GM18499 (cell line): ENCODE results near the gene MSI2.

Source experiments
- ATAC-seq: cut with Tn5 transposase; IDR thresholded peaks from one replicate; pipeline ENCODE4 v1.9.1; 2021; ENCODE audit warnings: moderate number of reproducible peaks; ENCODE audit not compliant: insufficient read depth, unreplicated experiment

MSI2 gene

DNA sequence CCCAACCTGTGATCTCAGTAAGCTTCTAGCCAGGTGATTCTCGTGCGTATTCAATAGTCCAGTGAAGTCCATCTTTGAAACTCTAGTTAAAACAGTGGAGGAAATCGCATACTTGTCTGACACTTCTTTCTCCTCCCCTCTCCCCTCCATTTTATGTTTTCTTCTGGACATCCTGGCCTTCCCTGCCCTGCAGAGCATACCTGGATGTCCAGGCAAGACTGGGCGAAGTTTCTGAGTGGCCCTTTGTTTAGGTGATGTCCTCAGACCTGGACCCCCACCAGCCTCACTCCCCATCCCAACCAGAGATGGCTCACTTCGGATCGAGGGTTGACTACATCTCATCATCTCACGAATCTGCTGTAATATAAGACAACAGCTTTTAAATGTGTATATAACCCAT lies 423.0 kb downstream of the MSI2 start:
- ATAC-seq: no peak

DNA sequence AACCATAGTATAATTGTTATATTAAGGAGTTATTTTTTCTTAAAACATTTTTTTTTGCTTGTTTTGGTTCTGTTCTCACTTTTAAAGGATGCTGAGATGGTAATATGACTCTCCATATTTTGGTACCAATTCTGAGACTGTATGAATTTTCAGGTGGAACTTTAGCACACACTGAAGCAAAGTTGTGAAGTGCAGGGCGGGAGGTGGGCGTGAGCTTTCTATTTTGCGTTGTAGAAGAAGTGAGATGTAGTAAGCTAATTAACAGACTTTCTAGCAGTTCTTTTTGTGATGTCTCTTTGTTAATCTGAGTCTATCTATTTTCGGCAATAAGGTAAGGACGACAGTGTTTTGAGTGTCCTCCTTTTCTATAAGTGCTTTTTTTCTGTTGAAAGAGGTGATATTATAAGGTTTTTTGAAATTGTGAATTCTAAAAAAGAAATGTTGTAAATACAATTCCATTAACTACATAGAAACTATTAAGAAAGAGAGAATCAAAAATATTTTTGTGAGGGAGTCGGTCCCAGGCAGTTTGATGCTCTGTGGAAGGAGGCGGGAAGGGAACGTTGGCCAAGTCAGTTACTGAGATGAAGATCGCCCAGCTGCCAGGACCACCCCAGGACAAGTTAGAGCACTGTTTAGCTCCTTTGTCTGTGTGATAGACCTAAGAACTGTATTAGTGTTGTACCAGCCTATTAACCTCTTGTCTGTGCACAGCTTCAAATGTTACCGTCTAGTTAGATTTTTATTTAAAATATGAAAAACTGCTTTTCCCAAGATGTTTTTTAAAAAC lies 423.8 kb downstream of the MSI2 start:
- no peak for ATAC-seq

DNA sequence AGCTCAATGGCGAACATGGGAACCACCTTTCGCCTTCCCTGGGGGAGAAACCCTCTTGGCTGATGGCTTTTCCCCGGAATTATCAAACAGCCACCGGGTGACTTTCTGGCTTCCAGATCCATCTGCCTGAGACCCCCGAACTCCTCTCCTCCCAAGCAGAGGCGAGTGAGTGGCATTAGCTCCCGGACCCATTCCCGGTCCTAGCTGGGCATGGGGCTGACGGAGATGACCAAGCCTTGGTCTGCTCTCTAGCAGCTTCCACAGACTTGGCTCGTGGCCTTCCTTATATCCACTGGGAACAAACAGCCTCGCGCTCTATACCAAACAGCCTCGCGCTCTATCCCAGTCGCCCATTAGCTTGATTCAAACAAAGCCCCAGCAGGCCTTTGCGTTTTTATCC lies 426.4 kb downstream of the MSI2 start:
- no peak for ATAC-seq

DNA sequence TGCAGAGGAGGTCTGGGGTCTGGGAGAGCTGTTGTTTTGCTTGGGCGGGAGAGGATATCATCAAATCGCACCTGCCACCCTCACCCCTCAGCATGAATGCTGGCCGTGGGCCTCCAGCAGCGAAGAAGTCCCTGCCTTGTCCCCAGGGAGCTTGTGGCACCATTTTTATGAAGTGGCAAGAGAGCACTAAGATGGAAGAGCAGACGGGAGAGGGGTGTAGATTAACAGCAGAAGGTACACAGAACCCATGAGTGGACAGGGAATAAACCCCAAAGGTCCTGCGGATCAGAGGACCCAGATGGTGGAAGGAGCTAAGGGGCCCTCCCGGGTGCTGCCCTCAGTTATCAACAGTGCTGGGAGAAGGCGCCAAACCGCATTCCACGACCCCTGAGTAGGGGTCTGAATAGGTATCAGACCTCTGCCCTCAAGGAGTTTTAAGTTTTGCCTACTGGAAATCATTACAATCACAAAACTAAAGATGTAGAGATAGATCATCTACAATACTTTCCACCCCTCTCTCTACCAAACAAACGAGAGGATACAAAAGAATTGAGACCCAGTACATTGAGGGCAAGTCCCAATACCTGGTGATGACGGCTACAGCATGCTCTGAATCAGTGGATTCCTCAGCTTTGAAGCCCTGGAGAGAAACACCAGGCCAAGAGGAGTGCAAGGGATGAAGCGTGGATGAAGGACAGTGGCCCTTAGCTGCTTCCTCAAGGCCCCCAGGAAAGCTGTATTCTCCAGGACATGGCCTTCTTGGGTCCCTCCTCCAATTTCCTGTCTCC lies 428.6 kb downstream of the MSI2 start:
- no peak for ATAC-seq

DNA sequence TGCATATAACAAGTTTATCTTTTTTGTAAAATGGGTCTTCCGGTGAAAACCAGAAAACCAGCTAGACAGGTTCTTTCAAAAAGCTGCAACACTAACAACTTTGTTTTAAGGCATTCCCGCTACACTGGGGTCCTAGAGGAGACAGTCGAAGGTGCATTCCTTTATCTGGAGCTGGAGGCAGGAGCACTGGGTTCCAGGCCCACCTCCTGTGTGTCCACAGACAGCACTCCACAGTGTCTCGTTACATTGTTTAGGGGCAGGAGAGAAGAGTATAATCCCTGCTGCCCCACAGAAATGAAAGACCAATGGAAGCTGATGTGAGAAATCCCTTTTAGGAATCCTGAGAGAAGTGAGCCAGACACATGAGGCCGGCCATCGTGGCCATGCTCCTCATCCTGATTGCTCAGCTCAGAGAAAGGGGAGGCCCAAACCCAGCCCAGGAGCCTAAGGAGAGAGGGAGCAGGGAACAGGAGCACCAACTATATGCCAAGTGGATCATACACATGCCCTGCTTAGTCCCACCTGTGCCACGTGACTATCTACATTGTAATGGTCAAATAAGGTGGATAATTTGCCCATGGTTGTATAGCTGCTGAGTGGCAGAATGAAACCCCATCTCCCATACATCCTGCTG lies 429.3 kb downstream of the MSI2 start:
- no peak for ATAC-seq

DNA sequence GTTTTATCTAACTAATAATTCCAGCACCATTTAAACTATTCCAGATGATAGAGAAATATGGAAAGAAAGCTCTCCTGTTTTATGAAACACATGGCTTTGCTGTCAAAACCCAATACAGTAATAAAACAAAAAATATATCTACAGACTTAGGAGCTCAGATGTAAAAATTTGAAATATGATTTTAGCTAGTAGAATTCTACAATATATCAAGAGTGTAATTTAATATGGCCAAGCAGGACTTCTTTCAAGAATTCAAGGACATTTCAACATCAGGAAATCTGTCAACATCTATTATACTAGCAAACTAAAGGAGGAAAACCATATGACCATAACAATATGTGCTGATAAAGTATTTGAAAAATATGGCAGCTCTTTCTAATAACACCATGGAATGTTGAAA lies 431.3 kb downstream of the MSI2 start:
- no peak for ATAC-seq

DNA sequence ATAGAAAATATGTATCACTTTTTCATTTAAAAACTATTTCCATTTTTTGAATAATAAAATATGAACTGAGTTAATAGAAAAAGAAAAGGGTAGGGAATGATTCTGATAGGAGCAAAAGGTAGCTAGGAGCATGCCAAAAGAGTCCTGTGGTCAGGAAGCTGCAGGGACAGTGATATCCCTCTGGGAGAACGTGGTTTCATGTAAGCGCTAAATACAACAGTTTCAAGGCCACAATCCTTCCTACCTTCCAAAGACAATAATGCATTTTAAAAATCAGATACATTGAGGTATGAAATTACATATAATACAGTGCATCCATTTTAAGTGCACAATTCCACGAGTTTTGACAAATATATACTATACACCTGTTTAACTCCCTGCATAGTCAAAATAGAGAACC lies 432.9 kb downstream of the MSI2 start:
- no peak for ATAC-seq

DNA sequence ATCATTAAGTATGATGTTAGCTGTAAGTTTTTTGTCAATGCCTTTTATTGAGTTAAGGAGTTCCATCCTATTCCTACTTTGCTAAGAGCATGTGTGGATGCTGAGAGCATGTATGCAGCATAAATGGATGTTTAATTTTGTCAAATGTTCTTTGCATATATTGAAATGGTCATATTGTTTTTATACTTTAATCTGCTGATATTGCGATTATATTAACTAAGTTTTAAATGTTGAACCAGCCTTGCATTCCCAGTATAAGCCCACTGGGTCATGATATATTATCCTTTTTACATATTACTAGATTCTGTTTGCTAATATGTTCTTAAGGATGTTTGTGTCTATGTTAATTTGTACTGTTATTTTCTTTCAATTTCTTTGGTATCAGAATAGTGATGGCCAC lies 435.6 kb downstream of the MSI2 start:
- ATAC-seq: no peak

DNA sequence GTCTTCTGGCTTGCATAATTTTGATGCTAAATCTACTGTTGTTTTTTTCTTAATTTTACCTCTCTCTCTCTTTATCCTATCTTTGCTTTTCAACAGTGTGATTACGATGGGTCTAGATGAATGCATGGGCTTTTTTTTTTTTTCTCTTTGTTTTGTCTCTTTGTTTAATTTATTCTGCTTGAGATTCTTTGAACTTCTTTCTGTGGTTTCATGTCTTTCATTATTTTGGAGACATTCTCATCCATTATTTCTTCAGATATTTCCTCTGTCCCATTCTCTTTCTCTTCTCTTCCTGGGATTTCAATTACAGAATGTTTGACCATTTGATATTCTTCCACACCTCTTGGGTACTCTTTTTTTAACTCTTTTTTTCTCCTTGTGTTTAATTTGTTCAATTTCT lies 436.4 kb downstream of the MSI2 start:
- no peak for ATAC-seq

DNA sequence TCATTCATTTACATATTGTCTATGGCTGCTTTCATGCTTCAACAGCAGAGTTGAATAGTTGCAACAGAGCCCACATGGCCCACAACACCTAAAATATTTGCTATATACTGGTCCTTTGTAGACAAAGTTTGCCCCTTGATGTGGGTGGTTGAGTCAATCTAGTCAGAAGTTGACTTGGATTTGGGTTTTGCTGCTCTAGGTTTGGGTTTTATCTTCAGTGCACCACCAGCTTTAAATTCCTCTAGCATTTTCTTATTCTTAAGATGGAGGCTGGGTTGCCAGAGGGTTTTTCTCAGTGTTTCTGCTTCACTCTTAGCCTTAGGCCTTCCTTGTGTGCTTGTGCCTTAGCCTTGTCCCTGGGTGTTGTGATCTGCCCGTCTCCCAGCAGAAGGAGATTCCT lies 437.7 kb downstream of the MSI2 start:
- ATAC-seq: no peak

DNA sequence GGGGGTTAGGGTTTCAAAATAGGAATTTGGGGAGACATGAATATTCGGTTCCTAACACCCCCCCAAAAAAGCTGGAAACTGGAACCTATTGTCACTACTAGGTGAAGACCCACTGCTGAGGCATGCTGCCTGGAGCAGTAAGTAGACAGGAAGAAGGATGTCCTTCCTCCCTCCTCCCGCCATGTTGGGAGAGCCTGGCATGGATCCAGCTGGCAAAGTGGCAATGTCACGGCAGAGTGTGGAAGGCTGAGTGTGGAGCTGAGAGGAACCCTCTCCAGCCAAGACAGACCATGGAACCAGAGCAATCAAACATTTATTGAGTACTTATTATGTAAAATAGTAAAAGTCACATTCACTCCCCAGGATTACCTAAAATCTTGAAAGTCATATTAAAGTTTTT lies 439.7 kb downstream of the MSI2 start:
- no peak for ATAC-seq

DNA sequence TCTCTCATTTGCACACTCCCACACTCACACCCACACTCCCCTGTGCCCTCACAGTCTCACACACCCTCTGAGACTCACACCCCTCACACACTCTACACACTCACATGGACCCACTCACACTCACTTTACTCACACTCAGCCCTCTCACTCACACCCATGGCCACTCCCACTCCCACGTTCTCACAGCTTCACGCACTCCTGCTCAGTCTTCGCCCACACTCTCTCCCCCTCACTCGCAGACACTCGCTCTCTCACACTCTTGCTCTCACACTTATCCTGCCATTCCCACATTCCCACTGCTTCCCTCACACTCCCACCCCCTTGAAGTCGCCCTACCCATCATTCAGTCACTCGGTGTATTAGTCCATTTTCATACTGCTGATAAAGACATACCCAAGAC lies 440.9 kb downstream of the MSI2 start:
- no peak for ATAC-seq

DNA sequence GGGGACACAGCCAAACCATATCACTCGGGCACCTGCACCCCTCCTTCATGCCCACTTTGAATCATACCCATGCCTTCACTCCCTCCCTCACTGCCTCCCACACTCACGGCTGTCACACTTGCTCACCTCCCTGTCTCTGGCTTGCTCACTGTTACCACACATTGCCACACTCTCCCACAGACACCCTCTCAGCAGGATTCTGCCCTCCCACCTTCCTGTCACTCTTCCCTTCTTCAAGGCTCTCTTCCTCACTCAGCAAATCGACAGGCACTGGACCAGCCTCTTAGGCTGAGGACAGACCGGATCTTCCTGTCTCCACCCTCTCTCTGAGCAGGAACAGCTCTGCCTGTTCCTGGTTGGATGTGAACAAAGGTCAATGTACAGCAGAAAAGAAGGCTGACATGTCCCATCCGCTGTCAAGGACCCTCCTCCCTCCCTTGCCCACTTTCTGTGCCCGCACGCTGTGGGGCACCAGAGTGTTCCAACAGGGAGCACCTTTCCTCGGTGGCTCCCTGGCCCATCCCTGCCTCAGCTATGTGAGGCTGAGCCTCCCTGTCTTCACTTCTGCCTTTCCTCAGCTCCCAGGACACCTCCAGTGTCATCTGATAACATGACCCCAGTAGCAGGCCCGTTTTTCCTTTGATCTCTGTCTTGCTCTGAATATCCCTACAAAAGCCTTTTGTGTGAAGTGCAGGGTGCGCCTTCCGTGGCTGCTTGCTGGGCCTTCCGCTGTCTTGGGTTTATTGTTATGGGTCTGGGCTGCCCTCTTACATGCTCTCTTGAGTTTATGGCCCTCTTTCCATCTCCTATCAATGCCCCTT lies 441.8 kb downstream of the MSI2 start:
- ATAC-seq: no peak

DNA sequence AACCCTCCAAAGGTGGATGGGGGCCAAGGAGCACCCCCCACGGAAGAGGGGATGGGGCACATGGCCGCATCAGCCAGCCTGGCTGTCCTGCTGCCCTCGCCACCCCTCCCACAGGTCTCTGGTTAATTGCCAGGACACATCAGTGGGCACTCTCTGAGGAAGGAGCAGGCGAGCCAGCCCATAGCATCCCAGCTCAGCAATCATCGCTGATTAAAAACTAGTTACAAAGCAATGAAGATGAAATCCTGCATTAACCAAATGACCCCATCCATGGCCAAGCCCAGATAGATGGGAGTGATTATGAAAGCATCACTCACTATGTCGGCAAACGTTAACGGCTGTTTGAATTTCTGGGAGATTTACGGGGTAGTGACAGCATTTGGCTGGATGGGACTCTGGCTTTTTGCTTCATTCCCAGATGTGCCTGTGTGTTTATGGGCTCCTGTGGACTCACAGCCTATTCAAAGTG lies 443.5 kb downstream of the MSI2 start:
- ATAC-seq: no peak

DNA sequence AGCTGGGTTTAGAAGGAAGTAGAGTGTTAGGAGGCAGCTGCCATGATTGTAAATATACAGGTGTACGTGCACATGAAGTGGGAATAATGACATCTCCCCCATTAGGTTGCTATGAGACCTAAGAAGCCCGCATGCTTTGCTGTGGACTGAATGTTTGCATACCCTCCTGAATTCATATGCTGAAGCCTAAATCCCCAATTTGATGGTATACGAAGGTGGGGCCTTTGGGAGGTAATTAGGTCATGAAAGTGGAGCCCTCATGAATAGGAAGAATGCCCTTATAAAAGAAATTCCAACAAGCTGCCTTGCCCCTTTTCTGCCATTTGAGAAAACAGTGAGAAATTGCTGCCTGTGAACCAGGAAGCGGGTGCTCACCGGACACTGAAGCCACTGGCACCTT lies 444.8 kb downstream of the MSI2 start:
- ATAC-seq: no peak

DNA sequence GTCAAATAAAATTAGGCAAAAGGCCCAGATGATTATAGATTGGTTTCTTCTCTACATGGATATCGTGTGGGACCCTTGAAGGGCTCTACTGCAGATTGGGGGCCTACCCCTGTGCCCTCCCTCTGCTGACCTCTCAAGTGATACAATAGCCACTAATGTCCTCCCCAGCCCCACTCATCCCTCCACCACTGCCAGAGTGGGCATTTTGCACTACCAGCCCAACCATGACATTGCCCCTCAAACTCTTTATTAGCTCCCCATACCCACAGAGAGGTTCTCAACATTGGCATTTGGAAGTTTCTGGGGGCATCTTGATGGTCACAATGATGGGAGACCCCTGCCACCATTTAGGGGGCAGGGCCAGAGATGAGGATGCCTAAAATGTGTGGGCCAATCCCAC lies 446.9 kb downstream of the MSI2 start:
- no peak for ATAC-seq

DNA sequence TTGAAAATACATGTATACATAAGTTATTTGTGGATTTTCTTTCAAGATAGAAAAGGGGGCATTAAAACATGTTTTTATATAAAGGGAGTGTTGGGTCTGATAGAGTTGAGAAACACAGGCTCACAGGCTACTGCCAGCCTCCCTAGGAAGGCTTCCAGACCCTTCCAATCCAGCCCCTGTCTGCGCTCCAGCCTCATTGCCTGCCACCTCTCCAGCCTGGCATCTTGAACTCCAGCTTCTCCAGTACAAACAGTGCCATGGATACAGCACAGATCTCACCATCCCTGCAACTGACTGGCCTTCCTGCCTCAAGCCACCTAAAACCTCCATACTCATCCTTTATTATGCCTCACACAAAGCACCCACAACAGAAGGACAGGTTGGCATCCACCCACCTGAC lies 448.1 kb downstream of the MSI2 start:
- ATAC-seq: no peak

DNA sequence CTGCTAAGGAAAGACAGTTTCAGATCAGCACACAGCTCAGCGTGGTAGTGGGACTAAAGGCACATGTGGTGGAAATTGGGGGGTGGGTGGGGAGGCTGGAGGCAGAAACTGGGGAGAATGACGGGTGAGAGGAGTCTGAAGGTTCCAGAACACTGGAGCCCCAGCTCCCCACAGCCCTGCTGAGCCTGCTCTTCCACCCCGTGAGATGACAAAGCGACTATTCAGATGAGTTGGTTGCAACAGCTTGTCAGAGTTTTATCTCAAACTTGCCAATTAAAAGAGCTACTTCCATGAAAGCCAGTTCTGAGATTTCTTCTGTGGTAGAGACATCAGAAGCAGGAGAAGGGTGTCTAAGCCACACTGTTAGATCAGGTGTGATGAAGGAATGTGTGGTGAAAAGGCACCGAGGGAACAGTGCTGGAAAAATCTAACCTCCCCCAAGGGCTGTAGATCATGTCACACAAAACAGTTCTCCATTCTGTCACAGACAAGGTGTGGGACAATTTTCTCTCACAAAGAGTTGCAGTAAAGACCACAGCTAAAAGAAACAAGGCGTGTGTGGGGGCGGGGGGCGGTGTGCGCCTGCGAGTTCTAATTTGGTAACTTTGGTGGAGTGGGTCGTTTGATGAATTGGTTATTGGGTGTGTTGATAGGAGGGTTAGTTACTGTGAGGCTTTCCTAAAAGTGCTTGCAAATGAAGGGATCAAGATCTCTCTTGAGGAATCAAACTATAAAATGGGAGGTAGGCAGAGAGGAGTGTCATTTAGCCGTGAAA lies 449.8 kb downstream of the MSI2 start:
- no peak for ATAC-seq

DNA sequence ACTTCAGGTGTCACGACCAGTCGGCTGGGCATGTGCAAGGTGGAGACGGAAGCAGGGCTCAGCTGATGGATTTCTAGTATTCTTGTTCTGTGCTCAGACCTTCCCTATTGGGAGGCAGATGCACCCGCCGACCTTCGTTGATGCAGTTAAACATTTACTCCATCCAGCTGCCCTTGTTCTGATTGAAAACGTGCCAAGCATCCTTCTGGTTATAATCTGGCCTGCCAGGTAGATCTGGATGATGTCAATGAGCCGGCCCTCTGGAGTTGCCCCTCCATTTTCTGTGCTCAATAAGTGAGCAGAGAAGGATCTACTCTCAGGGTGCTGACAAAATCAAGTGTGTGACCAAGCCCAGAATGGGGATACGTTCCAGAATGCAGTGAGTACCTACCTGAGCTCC lies 450.4 kb downstream of the MSI2 start:
- no peak for ATAC-seq

DNA sequence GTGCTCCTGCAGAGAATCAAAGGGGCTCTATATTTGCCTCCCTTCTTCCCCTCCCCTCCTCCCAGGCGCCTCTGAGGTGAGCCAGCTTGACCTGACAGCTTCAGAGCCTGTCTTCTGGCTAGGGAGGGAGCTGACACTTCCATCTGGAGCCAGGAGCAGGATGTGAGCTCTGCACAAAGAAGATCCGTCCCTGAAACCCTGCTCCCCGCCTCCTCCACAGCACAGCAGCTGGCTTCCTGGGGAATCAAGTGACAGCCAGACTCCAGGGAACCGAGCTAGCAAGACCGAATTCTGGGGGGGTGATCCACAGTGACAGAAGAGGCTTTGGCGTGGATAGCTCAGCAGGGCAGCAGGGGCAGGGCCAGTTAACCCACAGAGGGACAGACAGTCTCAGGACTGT lies 451.6 kb downstream of the MSI2 start:
- no peak for ATAC-seq
